Liver (tissue), 9 donors: ENCODE data around the gene CACNA1C. TPM values are rescaled to one million over a fixed set of nuclear protein-coding genes. Genes with fewer than 3 reads are reported as not detected.

Experiments used
- DNase-seq: peaks from one replicate; pipeline ENCODE4 v3.0.0-alpha.2; 2017; ENCODE audit warnings: low spot score
- H3K27ac ChIP-seq, 2 donors: one replicate each; pipeline ENCODE4 v1.7.0; 2013; ENCODE audit warnings: inconsistent platforms in 2 of 2, low read length in 2 of 2, control low read depth in 1 of 2, low read depth in 1 of 2, mild to moderate bottlenecking in 1 of 2
- H3K27me3 ChIP-seq, 4 donors: one replicate each; pipeline versions ENCODE4 v1.6.1 to v1.7.0; 2013; ENCODE audit warnings: low read length in 3 of 4, inconsistent platforms in 1 of 4, mild to moderate bottlenecking in 1 of 4, moderate library complexity in 1 of 4; ENCODE audit not compliant: control insufficient read depth in 4 of 4, insufficient read depth in 4 of 4
- H3K36me3 ChIP-seq, 4 donors: one replicate each; pipeline versions ENCODE4 v1.6.1 to v1.7.0; 2013; ENCODE audit warnings: low read length in 3 of 4, mild to moderate bottlenecking in 3 of 4, low read depth in 1 of 4, moderate library complexity in 1 of 4; ENCODE audit not compliant: control insufficient read depth in 4 of 4, insufficient read depth in 3 of 4
- H3K4me1 ChIP-seq, 4 donors: one replicate each; pipeline versions ENCODE4 v1.6.1 to v1.7.0; 2013; ENCODE audit warnings: low read length in 3 of 4, mild to moderate bottlenecking in 3 of 4, moderate library complexity in 1 of 4; ENCODE audit not compliant: control insufficient read depth in 4 of 4, insufficient read depth in 4 of 4
- H3K4me3 ChIP-seq, 3 donors: one replicate each; pipeline versions ENCODE4 v1.6.1 to v1.7.0; 2013; ENCODE audit warnings: low read length in 3 of 3, control low read depth in 1 of 3, low read depth in 1 of 3, mild to moderate bottlenecking in 1 of 3
- H3K9ac ChIP-seq, 2 donors: one replicate each; pipeline ENCODE4 v1.7.0; 2013; ENCODE audit warnings: low read length in 2 of 2, mild to moderate bottlenecking in 2 of 2, moderate library complexity in 2 of 2, control low read depth in 1 of 2, low read depth in 1 of 2
- H3K9me3 ChIP-seq, 4 donors: one replicate each; pipeline versions ENCODE4 v1.6.1 to v1.7.0; 2013; ENCODE audit warnings: low read length in 3 of 4; ENCODE audit not compliant: control insufficient read depth in 4 of 4
- ATF3 ChIP-seq: IDR thresholded peaks from 2 replicates; pipeline ENCODE4 v1.6.1; 2016; ENCODE audit warnings: antibody characterized with exemption
- FOXA1 ChIP-seq: IDR thresholded peaks from 2 replicates; pipeline ENCODE4 v1.6.1; 2016; ENCODE audit warnings: antibody characterized with exemption
- FOXA2 ChIP-seq: IDR thresholded peaks from 2 replicates; pipeline ENCODE4 v1.6.1; 2016; ENCODE audit warnings: antibody characterized with exemption
- GABPA ChIP-seq, 2 donors: IDR thresholded peaks in 1 of 2; conservative IDR thresholded peaks in 1 of 2; 2 replicates each; pipeline ENCODE4 v1.6.1; 2016; ENCODE audit warnings: antibody characterized with exemption in 2 of 2, mild to moderate bottlenecking in 1 of 2, moderate library complexity in 1 of 2
- HNF4G ChIP-seq: IDR thresholded peaks from 2 replicates; pipeline ENCODE4 v1.6.1; 2016; ENCODE audit warnings: antibody characterized with exemption
- JUND ChIP-seq, 2 donors: IDR thresholded peaks; 2 replicates each; pipeline ENCODE4 v1.6.1; 2016; ENCODE audit warnings: antibody characterized with exemption in 2 of 2
- MAX ChIP-seq: IDR thresholded peaks from 2 replicates; pipeline ENCODE4 v1.6.1; 2016; ENCODE audit warnings: antibody characterized with exemption
- NR2F2 ChIP-seq: IDR thresholded peaks from 2 replicates; pipeline ENCODE4 v1.6.1; 2016; ENCODE audit warnings: antibody characterized with exemption
- REST ChIP-seq: IDR thresholded peaks from 2 replicates; pipeline ENCODE4 v1.6.1; 2016; ENCODE audit warnings: antibody characterized with exemption, mild to moderate bottlenecking
- RXRA ChIP-seq, 2 donors: IDR thresholded peaks; 2 replicates each; pipeline ENCODE4 v1.6.1; 2017 to 2018; ENCODE audit warnings: antibody characterized with exemption in 2 of 2, mild to moderate bottlenecking in 1 of 2
- SP1 ChIP-seq: IDR thresholded peaks from 2 replicates; pipeline ENCODE4 v1.6.1; 2018; ENCODE audit warnings: antibody characterized with exemption, mild to moderate bottlenecking
- TAF1 ChIP-seq: conservative IDR thresholded peaks from 2 replicates; pipeline ENCODE4 v1.6.1; 2016; ENCODE audit warnings: antibody characterized with exemption, mild to moderate bottlenecking
- YY1 ChIP-seq: IDR thresholded peaks from 2 replicates; pipeline ENCODE4 v1.6.1; 2016; ENCODE audit warnings: antibody characterized with exemption, mild to moderate bottlenecking
- WGBS: extraction: QIAGEN DNeasy Blood & Tissue Kit; methylation state at CpG from one replicate; pipeline ENCODE4 v1.1.7; 2013; 5-methylcytosine and 5-hydroxymethylcytosine counted together
- polyA plus RNA-seq, 2 donors: library from polyadenylated mRNA; stranded (reverse) in 1 of 2; unstranded in 1 of 2; fragments of 200-250 nt in 1 of 2; fragments of >200 nt in 1 of 2; fragmentation: Nextera tagmentation in 1 of 2; extraction: Ambion mirVana in 1 of 2; gene quantifications; one replicate each; pipeline versions ENCODE4 v1.2.1 to v1.2.3, GENCODE V29; 2013 to 2015
- total RNA-seq, 2 donors: library from RNA; depleted of rRNA; stranded (reverse); fragments of >200 nt; gene quantifications; one replicate each; pipeline ENCODE4 v1.2.3, GENCODE V29; 2014
- TF ChIP-seq, protein P1 (sequence below): fragments of 150-350 bp; IDR thresholded peaks from 2 replicates; pipeline ENCODE4 v1.5.1; 2017; ENCODE audit warnings: improper control_type of control experiment, low read depth, low read length; ENCODE audit not compliant: missing input control
- TF ChIP-seq, protein P2 (sequence below): IDR thresholded peaks from 2 replicates; pipeline ENCODE4 v1.6.1; 2016; ENCODE audit warnings: antibody characterized with exemption
- donor health status: healthy.
- donor health status: healthy.
- donor health status: healthy.
- donor health status: healthy.
- donor health status: healthy.

Gene CACNA1C
- total and polyA plus RNA-seq, 4 donors, result 0.23 to 1.9 (median 0.41) TPM

DNA sequence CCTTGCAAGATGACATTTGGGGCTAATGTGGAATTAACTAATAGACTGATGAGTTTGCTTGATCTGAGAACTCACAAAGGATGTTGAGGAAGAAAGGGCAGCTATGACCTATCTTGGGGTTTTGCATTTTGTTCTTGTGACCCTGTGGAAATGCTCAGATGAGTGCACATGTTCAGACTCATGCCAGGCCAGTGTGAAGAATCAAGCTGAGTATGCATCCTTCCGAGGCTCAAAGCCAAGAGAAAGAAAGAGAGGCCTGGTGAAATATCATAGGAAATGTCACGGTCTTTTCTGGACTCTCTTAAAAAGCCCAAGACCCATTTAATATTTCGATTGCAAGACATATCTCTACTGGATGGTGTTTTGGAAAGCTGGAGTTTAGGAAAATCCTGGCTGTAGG, 96.3 kb downstream of the CACNA1C start (continued):
- TF ChIP-seq REST, result no peak
- TF ChIP-seq YY1, result no peak
- no peak for TF ChIP-seq SP1
- no peak for TF ChIP-seq FOXA1
- no peak for TF ChIP-seq RXRA (IDR thresholded peaks at IDR 0.05)

- Histone ChIP-seq H3K9ac (no peak overlapping the region), H3K4me3 (no peak overlapping the region), H3K36me3 (no peaks in the 10 kb centered on the region), H3K27me3 (no peaks in the 10 kb centered on the region), H3K27ac (no peak overlapping the region), H3K9me3 (no peaks in the 10 kb centered on the region), H3K4me1 (no peaks in the 10 kb centered on the region)
- WGBS, result 54% methylated on average over 3 of the region's 3 CpGs
- no peak for TF ChIP-seq RXRA (IDR thresholded peaks at IDR 0.05)
- TF ChIP-seq FOXA2, result no peak
- TF ChIP-seq YY1, result no peak
- TF ChIP-seq, protein P1, sequence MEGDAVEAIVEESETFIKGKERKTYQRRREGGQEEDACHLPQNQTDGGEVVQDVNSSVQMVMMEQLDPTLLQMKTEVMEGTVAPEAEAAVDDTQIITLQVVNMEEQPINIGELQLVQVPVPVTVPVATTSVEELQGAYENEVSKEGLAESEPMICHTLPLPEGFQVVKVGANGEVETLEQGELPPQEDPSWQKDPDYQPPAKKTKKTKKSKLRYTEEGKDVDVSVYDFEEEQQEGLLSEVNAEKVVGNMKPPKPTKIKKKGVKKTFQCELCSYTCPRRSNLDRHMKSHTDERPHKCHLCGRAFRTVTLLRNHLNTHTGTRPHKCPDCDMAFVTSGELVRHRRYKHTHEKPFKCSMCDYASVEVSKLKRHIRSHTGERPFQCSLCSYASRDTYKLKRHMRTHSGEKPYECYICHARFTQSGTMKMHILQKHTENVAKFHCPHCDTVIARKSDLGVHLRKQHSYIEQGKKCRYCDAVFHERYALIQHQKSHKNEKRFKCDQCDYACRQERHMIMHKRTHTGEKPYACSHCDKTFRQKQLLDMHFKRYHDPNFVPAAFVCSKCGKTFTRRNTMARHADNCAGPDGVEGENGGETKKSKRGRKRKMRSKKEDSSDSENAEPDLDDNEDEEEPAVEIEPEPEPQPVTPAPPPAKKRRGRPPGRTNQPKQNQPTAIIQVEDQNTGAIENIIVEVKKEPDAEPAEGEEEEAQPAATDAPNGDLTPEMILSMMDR, result no peak
- no peak for TF ChIP-seq JUND (IDR thresholded peaks at IDR 0.05)
- no peak for DNase-seq
Measured at GRCh38 chr12:2150833-2151232, 98.0 kb downstream of the CACNA1C start.

GRCh38 chr12:2151391-2151790, 98.6 kb downstream of the CACNA1C start:
- no peaks in the 10 kb centered on the region for H3K9me3 ChIP-seq
- H3K9ac ChIP-seq, result no peak overlapping the region
- no peak overlapping the region for H3K4me3 ChIP-seq
- no peak overlapping the region for H3K27ac ChIP-seq
- no peaks in the 10 kb centered on the region for H3K27me3 ChIP-seq
- DNase-seq, result no peak
- no peak for TF ChIP-seq GABPA (IDR thresholded peaks at IDR 0.05 in 1 of 2, conservative IDR thresholded peaks at IDR 0.05 in 1 of 2)
- TF ChIP-seq NR2F2, result no peak
- no peak for TF ChIP-seq FOXA2
- no peaks in the 10 kb centered on the region for H3K4me1 ChIP-seq
- WGBS, result 92% methylated on average over 5 of the region's 5 CpGs
- no peaks in the 10 kb centered on the region for H3K36me3 ChIP-seq

- Histone ChIP-seq H3K9me3 (no peaks in the 10 kb centered on the region), H3K4me1 (no peaks in the 10 kb centered on the region), H3K36me3 (no peaks in the 10 kb centered on the region), H3K4me3 (no peak overlapping the region), H3K9ac (no peak overlapping the region), H3K27me3 (no peaks in the 10 kb centered on the region), H3K27ac (no peak overlapping the region)
- 91% methylated on average over 5 of the region's 5 CpGs for WGBS
- TF ChIP-seq NR2F2 (no peak), HNF4G (no peak), GABPA (IDR thresholded peaks at IDR 0.05 in 1 of 2, conservative IDR thresholded peaks at IDR 0.05 in 1 of 2) (no peak), RXRA (IDR thresholded peaks at IDR 0.05) (no peak), TAF1 (no peak), ATF3 (no peak), MAX (no peak), FOXA2 (no peak), FOXA1 (no peak), SP1 (no peak)
- TF ChIP-seq, protein P2, sequence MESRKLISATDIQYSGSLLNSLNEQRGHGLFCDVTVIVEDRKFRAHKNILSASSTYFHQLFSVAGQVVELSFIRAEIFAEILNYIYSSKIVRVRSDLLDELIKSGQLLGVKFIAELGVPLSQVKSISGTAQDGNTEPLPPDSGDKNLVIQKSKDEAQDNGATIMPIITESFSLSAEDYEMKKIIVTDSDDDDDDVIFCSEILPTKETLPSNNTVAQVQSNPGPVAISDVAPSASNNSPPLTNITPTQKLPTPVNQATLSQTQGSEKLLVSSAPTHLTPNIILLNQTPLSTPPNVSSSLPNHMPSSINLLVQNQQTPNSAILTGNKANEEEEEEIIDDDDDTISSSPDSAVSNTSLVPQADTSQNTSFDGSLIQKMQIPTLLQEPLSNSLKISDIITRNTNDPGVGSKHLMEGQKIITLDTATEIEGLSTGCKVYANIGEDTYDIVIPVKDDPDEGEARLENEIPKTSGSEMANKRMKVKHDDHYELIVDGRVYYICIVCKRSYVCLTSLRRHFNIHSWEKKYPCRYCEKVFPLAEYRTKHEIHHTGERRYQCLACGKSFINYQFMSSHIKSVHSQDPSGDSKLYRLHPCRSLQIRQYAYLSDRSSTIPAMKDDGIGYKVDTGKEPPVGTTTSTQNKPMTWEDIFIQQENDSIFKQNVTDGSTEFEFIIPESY, result no peak
- DNase-seq, result no peak
Measured at GRCh38 chr12:2152134-2152533, 99.3 kb downstream of the CACNA1C start.
